GM06990 (cell line): ENCODE measurements around the gene CSF1R.

Source experiments
- DNase-seq: peaks from one replicate; pipeline ENCODE4 v3.0.0-alpha.2; 2011; ENCODE audit not compliant: insufficient read length; ENCODE audit errors: extremely low read depth
- H3K27me3 ChIP-seq: replicated peaks from 2 replicates; pipeline ENCODE4 v1.6.0; 2011; ENCODE audit warnings: low read length; ENCODE audit not compliant: control insufficient read depth, insufficient read depth
- H3K36me3 ChIP-seq: 2 replicates; pipeline ENCODE4 v1.5.1; 2011; ENCODE audit warnings: low read length; ENCODE audit not compliant: control insufficient read depth, insufficient read depth
- H3K4me3 ChIP-seq: replicated peaks from 2 replicates; pipeline ENCODE4 v1.5.1; 2011; ENCODE audit warnings: low read depth, mild to moderate bottlenecking, control low read depth, low read length
- TF ChIP-seq, protein P1 (sequence below): IDR thresholded peaks from 2 replicates; pipeline ENCODE4 v1.5.1; 2011; ENCODE audit warnings: low read length, control low read depth, mild to moderate bottlenecking, inconsistent platforms; ENCODE audit not compliant: insufficient read depth, poor library complexity, severe bottlenecking

CSF1R gene

DNA sequence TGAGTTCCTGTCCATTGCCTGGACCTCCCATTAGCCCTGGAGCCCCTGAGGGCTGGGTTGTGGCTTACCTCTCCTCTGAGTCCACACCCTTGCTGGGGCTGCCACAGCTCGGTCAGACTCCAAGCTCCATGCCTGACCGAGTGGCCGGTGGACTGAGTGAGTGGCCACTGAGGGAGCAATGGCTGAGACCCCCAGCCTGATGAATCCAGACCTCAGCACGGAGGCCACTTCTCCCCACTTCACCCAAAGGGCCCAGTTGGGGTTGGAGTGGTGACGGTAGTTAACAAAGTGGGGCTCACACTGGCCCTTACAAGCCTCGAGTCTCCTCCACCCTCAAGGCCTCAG lies 40.5 kb upstream of the CSF1R start:
- DNase-seq, result no peak
- no peak overlapping the region for H3K4me3 ChIP-seq
- no peaks in the 10 kb centered on the region for H3K36me3 ChIP-seq
- TF ChIP-seq, protein P1, sequence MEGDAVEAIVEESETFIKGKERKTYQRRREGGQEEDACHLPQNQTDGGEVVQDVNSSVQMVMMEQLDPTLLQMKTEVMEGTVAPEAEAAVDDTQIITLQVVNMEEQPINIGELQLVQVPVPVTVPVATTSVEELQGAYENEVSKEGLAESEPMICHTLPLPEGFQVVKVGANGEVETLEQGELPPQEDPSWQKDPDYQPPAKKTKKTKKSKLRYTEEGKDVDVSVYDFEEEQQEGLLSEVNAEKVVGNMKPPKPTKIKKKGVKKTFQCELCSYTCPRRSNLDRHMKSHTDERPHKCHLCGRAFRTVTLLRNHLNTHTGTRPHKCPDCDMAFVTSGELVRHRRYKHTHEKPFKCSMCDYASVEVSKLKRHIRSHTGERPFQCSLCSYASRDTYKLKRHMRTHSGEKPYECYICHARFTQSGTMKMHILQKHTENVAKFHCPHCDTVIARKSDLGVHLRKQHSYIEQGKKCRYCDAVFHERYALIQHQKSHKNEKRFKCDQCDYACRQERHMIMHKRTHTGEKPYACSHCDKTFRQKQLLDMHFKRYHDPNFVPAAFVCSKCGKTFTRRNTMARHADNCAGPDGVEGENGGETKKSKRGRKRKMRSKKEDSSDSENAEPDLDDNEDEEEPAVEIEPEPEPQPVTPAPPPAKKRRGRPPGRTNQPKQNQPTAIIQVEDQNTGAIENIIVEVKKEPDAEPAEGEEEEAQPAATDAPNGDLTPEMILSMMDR, result no peak
- H3K27me3 ChIP-seq, result no peaks in the 10 kb centered on the region

DNA sequence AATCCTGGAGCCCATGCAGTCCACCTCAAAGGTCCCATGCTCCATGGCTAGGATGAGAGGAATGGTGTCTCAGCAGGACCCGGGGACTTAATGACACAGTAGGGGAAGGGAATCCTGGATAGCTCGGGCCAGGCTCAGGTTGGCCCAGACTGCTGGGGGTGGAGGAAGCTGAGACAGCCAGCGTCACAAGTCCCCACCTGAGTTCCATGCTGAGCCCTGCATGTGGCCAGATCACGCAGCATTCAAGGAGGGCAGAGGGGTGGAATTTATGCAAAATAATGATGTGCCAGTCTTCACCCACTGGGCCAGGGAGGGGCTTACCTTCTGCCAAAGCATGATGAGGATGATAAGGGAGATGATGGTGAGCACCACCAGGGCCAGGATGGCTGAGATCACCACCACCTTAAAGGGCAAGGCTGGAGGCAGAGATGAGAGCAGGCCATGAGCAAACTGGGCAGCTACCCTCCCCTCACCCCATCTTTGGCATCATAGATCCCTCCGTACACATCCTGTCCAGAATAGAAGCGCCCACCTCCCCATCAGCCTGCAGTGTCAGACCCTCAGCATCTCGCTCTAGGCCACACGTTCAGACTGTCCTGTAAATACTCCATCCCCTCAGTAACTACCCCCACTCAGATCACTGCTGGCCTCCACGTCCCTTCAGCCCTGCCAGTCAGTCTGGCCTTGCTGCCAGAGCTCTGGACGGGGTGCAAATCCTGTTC lies 40.0 kb upstream of the CSF1R start:
- no peak overlapping the region for H3K4me3 ChIP-seq
- H3K27me3 ChIP-seq, result no peaks in the 10 kb centered on the region
- TF ChIP-seq, protein P1, result no peak
- no peak for DNase-seq
- H3K36me3 ChIP-seq, result no peaks in the 10 kb centered on the region

DNA sequence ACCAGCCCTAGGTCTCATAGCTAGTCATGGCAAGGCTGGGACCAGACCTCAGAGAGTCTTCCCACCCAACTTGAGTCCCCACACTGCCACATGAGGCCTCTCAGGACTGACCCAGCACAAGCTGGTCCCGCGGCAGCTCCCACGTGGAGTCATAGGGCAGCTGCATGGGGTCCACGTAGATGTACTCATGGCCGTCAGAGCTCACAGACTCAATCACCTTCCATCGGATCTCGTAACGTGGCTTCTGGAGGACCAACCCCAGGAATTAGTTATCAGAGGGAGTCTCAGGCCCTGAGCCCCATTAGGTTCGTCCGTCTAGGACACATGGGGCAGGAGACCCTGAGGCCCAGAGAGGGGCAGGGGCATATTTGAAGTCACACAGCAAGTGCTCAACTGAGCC lies 39.0 kb upstream of the CSF1R start:
- H3K27me3 ChIP-seq, result no peaks in the 10 kb centered on the region

DNA sequence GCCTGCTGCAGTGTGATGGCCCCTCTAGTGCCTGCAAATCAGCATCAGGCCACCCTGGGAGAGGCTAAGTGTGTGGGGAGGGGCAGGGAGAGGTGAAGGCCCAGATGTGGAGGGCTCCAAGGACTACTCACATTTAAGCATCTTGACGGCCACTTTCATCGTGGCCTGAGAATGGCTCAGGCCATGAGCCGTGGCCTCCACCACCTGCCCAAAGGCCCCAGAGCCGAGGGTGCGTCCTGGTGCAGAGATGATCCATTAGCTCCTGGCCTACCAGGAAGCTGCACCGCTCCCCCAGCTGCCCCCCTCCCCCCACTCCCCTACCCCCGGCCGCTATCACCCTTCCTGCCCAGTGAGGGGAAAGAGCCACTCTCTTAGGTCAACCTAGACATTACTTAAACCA lies 38.2 kb upstream of the CSF1R start:
- no peak for DNase-seq
- no peak overlapping the region for H3K4me3 ChIP-seq
- TF ChIP-seq, protein P1, result no peak
- no peaks in the 10 kb centered on the region for H3K27me3 ChIP-seq
- H3K36me3 ChIP-seq, result no peaks in the 10 kb centered on the region

More for the DNA sequence above, 39.0 kb upstream of the CSF1R start:
- TF ChIP-seq, protein P1, result no peak
- H3K36me3 ChIP-seq, result no peaks in the 10 kb centered on the region
- no peak for DNase-seq
- no peak overlapping the region for H3K4me3 ChIP-seq

DNA sequence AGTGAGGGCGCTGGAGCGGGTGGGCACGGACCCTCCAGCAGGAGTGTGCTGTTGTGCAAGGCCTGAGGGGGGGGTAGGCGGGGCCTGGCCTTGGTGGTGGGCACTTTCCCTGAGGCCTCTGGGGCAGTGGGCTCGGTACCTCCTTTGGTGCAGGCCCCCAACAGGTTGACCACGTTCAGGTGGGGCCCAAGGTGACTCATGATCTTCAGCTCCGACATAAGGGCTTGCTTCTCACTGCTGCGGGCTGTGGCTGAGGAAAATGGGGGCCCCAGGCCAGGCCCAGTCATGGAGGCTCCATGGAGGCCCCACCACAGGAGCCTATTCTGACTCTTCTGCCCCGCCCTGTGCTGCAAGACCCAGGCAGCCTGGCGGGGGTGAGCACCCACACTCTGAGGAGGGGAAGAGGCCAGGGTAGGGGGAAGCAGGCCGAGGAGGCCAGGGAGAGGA lies 37.8 kb upstream of the CSF1R start:
- Histone ChIP-seq H3K27me3 (no peaks in the 10 kb centered on the region), H3K4me3 (no peak overlapping the region), H3K36me3 (no peaks in the 10 kb centered on the region)
- no peak for DNase-seq
- TF ChIP-seq, protein P1, result no peak

DNA sequence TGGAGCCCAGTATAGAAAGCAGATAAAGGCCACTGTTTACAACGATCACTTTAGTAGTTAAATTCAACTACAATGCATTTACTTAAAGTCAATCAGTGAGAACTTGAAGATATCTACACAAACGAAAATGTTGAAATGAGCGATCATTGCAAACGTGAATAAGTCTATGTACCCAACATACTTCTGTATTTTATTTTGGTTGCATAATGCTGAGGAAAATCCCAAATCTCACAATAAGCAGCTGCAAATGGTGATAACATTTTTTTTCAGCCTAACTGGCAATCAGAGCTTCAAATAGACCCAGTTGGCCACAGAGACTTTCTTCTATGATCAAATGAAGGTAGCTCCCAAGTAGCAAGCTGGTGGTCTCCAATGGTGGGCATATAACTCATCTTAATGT lies 37.2 kb upstream of the CSF1R start:
- DNase-seq, result no peak
- Histone ChIP-seq H3K36me3 (no peaks in the 10 kb centered on the region), H3K4me3 (no peak overlapping the region), H3K27me3 (no peaks in the 10 kb centered on the region)
- TF ChIP-seq, protein P1, result no peak
